HG03103 (cell line): ENCODE data around the gene NEGR1.

Experiments
- ATAC-seq: cut with Tn5 transposase; IDR thresholded peaks from one replicate; pipeline ENCODE4 v1.9.1; 2021; ENCODE audit warnings: low read depth; ENCODE audit not compliant: unreplicated experiment

The NEGR1 gene

DNA sequence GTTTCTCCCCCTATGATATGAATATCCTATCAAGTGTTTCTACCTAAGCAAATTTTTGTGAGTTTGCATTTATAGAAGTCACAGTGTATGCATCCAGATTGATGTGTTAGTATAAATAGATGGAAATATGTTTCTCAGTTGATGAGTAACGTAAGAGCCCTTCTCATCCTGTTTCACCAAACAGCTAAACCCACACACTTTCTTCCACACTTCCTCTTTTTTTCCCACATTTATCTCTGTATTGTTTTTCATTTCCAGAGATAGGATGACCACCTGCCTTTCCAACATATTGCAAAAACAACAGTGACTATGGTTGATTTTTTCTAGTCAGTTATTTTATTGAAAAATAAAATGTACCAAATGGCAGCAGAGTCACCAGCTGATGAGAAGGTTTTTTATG, 490.1 kb downstream of the NEGR1 start:
- no peak for ATAC-seq

DNA sequence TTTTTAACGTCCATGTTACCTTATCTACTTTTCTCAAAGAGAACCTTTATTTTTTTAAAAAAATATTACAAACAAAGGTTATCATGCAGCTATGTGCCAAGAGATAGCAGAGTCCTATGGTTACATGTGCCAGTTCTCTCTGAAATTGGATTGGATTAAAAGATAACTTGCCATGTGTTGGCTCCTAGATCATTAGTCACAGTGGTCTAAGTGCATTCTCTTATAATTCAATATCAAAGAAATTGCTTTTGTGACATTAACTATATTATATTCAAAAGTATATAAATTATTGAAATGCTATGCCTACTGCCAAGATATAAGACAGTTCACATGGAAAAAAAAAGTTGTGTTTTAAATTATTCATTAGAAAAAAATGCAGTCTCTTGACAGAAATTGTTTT, 494.2 kb downstream of the NEGR1 start:
- no peak for ATAC-seq

DNA sequence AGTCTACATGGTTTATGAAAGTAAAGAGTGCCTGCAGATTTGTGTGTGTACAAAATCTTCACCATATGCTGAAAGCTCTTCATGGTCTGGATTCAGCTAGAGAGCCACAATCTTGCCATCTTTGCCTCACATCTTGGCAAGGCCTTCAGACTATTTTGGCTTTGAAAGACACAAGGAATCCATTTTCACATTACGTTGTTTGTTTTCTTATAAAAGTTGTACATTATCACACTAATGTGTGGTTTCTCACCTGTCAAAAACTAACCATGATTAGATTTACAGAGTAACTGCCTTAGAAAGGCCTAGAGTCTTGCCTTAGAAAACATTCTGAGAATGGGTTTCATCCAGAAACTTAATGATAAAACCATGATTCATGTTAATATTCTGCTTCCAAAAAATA, 494.6 kb downstream of the NEGR1 start:
- no peak for ATAC-seq

DNA sequence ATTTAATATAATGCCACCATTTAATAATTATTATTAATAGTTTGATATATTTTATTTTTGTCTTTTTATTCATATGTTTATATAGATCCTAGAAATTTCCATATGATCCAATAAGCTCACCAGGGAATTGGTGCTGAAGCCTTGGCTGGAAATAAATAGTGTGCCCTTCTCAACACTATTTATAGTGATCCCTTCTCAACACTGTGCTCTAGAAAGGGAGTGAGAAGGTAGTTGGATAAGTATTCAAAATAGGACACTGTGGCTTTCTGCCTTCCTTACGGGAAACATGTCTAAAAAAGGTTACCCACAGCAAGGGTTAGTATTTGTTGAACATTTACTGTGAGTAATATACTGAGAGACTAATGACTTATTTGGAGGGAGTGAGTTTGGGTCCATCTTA, 496.1 kb downstream of the NEGR1 start:
- ATAC-seq, result no peak

DNA sequence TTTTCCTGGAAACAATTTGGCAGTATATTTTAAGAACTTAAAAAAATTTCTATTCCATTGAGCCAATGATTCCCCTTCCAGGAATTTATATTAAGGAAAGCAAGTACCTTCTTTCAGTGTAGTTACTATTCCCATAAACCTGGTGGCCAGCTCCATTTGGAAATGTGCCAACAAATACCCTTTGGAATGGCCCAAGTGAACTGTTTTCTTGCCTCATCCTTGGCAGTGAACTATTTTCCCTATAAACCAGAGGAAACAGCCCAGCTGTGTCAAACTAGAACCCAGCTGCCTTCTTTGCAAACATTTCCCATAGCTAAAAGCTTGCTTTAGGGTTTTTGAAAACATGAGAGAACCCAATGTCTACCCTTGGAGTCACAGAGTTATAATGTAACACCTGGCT, 496.9 kb downstream of the NEGR1 start:
- ATAC-seq, result no peak

DNA sequence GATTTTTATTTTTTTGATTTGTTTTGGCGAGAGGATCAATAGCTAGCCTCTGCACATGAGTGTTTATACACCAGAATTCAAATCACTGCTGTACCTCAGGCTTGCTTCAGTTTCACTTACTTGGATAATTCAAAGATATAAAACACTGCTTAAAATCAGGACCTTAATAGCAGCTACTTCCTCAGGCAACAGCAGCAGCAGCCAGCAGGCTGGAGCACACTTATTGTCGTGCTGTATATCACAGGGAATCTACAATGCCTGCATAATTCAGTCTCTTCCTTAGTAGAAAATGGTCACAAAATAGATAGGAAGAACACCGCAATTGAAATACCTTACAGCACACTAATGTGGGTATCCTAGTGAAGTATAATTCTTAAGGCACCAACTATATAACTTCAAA, 497.3 kb downstream of the NEGR1 start:
- no peak for ATAC-seq

DNA sequence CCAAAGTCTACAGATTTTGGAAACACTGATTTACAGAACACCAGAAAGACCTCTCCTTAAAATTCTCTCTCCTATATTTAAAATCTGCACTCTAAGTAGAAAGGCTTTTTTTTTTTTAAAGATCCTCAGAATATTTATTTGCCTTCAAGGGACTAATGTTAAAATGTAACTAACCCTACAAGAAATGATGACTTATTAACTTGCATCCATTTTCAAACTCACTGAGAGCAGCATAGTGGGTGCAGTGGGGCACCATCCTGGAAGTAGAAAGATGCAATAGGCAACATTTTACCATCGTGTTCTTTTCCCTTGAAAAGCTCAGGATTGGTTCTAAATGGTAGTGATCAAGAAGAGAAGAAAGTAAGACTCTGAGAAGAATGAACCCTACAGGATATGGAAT, 498.1 kb downstream of the NEGR1 start:
- ATAC-seq, result no peak

DNA sequence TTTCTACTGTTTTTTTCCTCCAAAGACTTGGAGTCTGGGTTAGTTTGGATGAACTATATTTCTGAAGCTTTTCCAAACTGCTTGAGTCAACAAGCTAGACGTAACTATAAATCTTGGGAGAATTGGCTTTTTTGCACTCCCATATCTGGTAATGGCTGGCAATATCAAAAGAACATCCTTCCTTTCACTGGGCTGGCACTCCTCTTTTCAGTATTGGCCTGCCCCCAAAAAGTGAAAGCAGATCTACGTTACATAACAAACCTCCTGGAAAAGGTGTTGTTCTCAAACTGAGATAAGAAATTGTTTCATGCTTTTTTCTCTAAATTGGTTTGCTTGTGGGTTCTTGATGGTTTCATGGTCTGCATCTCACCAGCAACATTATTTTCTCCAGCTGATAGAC, 499.3 kb downstream of the NEGR1 start:
- no peak for ATAC-seq

DNA sequence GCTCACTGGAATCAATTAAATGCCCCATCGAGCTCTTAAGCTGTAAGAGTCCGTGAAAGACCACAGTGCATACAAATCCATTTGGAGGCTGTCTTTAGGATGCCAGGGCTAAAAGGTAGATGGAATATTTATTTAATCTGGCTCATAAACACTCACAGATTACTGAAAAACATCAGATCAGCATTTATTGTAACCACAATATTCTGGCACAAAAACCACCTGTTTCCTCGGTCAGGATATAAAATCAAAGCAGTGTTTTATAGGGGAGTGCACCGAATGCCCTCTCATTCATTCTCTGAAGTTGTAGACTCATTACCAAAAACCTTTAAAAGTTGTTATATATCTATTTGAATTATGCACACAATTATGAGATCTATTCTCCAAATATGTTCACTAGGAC, 500.9 kb downstream of the NEGR1 start:
- no peak for ATAC-seq

DNA sequence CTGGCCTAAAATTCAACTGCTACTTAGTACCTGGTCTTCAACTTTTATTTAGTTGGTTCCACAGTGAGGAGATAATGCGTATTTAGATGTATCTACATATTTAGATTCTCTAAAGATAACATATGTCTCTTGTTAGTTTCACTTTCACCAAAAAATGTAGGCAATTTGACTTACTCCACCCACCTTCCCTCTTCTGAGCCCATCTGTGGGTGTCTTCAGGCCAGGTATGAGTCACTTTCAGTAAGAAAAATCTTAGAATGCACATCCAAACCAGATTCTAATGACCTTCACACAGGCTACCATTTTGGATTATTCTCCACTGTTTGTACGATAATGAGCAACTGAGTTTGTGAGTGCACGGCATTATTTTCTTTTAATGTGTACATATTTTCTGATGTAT, 501.7 kb downstream of the NEGR1 start:
- no peak for ATAC-seq

DNA sequence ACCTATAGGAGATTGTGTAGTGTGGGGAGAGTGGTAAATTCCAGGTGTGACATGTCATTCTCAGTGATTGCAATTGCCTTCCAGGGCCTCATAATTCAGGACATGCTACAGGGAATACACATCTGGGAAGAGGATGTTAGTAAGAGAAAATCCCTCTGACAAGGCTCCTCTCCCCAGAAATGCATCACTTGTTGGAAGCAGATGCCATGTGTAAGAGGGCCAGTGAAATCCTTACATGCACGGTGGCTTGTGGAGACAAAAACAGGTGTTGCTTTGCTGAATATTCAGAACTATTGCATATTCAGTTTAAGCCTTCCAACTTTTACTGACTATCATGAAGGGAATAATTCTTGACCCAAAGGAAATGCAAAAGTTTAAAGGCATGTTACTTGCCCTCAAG, 503.4 kb downstream of the NEGR1 start:
- no peak for ATAC-seq

DNA sequence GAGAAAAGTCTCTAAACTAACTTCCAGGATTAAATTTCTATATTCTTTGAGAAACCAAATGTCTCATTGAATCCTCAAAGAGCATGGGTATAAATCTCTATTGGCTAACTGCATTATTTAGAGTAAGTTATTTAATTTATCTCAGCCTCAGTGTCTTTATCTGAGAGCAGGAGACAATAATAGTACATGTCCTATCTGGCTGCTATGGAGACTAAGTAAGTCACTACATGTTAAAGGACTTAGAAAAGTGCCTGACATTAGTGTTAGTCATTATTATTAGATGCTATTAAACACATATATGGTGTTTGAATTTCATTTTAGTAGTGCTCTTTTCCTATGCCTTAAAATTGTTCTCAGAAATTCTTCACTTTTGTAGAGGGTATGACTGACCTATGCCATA, 505.2 kb downstream of the NEGR1 start:
- ATAC-seq, result no peak

DNA sequence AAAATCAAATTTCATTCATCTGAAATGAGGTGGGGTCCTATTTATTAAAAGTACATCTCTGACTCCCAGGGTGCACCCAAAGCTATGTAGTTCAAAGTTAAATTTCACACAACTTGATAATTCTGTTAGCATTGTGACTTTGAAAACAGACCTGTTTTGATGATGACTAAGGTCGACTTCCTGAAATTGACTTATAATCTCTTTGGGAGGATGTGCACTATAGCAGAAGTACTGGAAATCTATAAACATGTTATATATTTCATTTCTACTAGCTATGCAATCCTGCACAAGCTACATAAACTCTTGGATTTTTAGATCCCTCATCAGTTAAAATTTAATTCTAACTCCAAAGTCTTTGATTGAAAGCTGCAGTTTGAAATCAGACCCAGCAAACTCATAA, 507.6 kb downstream of the NEGR1 start:
- no peak for ATAC-seq

DNA sequence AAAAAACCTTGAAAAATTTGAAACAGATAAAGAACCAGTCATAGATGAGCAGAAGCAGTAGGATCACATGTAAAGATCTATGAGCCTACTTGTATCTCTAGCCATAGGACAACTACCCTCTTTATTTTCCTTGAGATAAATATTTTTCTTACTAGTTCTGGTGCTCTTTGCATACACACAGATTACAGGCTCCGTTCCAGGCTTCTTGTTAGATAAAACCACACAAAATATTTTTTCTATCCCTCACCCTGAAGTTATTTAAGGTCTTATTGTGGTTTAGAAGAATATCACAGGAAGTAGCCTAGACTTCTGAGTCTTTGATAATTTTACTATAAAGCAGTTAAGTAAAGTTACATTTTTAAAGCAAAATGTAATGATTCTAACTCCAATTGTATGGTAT, 512.2 kb downstream of the NEGR1 start:
- ATAC-seq, result no peak

DNA sequence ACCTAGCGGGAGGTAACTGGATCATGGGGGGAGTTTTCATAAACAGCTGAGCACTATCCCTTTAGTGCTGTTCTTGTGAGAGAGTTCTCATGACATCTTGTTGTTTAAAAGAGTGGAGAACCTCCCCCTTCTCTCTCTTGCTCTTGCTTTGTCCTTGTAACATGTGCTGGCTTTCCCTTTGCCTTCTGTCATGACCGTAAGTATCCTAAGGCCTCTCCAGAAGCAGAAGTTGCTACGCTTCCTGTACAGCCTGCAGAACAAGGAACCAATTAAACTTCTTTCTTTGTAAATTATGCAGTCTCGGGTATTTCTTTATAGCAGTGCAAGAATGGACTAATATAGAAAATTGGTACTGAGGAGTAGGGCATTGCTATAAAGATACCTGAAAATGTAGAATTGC, 515.6 kb downstream of the NEGR1 start:
- ATAC-seq, result no peak

DNA sequence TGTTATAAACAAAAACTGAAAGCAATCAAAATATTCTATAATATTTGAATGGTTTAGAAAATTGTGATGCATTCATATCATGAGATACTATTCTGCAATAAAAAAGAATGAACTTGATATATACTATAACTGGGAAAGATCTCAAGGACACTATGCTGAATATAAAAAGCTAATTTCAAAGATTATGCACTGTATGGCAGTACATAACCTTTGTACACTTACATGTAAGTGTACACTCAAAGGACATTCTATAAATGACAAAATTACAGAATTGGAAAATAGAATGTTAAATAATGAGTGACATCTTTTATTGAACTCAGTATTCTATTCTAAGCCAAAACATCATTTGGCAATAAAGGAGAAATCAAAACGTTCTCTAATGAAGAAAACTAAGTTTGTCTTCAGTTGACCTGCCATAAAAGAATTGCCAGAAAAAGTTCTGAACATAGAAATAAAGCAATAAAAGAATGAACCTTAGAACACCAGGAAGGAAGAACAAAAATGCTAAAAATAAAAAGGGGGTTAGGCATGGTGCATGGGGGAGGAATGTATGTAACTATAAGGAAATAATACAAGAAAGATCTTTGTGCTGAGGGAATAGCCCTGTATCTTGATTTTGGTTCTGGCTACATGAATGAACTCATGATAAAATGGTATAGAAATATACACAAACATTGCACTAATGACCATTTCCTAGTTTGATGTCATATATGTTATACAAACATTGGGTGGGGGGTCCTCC, 519.7 kb downstream of the NEGR1 start:
- no peak for ATAC-seq

DNA sequence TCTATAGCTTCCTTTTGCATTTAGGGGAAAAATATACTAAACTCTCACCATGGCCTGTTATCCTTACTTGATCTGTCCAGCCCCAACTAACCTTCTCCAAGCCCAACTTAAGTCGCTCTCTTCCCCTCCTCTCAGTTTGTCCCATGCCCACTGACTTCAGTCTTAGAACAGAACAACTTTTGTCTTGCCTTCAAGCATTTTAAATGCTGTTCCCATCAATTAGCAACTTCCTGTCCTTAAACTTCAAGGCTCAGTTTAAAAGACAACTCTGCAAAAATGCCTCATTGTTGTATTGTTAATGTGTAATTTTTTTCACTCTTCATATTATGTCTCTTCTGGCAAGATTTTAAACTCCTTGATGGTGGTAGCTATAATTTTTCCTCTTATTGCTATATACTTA, 526.9 kb downstream of the NEGR1 start:
- no peak for ATAC-seq

DNA sequence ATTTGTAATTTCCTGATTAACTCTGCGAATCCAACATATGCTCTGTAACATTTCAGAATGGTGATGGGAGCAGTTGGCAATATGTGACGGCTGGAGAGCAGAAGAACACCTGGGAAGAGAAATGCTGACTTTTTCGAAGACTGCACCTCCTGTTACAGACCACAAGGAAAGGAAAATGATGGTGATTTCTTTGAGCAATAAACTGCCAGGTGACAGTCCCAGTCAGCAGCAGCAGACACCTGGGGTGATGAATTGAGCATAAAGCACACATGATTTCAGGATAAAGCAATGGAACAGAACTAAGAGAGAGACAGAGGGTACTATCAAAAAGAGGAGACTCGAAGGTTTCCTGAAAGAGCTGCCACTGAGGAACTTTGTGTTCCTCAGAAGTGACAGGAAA, 528.6 kb downstream of the NEGR1 start:
- no peak for ATAC-seq

DNA sequence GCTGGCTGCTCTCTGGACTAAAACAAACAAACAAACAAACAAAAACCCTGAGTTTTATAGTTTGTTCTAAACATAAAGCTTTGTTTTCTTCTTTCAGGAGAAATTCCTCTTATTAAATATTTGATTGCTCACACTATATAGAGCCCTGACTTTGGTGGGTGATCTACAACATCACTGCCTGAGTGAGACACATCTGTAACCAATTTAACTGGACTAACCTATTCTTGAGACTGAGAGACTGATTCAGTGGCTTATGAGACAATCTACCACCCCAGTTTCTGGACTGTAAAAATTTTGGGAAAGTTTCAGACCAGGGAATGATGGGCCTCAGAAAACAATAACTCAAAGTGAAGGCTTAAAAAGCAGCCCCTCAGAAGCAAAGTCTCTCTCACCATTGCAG, 537.0 kb downstream of the NEGR1 start:
- no peak for ATAC-seq

DNA sequence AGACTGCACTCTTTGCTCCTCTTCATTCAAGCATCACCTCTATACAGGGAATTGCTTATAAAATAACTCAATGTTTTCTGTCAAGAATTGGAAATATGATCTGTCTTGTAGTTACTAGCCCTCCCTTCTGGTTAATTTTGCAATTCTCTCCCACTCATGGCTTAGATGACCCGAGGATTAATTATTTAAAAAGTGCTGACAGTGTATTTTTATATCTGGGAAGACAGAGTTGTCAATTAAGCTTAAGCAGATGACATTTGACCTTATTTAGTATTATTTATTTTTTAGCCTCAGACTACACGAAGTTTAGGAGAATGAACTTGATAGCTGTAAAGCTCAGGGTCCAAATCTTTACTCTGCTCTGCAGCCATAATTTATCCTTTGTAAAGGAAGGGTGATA, 538.5 kb downstream of the NEGR1 start:
- ATAC-seq, result no peak

DNA sequence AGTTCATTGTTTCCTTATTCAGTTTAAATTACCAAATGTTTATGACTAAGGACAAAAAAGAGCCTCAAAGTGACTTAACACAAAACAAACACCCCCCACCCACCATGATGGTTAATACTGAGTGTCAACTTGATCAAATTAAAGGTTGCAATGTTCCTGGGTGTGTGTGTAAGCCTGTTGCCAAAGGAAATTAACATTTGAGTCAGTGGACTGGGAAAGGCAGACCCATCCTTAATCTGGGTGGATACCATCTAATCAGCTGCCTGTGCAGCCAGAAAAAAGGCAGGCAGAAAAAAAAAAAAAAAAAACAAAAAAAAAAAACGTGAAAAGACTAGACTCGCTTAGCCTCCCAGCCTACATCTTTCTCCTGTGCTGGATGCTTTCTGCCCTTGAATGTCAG, 543.4 kb downstream of the NEGR1 start:
- no peak for ATAC-seq

DNA sequence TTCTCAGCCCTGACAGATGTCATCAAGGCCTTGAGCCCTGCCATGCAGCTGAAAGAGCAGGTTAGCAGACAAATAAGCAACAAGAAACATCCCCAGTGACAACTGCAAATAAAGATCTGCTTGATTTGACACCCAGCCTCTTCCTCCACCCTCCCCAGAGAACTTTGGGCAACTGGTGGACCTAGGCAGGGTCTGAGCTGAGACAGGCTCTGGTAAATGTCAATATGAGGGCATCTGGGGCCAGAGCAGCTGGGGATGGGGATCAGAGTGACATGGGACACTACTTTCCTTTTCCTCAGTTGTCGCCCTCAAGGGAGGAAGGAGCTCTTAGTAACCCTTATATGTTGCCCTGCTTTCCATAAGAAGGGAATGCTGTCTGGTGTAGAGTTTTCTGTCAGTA, 544.1 kb downstream of the NEGR1 start:
- no peak for ATAC-seq

DNA sequence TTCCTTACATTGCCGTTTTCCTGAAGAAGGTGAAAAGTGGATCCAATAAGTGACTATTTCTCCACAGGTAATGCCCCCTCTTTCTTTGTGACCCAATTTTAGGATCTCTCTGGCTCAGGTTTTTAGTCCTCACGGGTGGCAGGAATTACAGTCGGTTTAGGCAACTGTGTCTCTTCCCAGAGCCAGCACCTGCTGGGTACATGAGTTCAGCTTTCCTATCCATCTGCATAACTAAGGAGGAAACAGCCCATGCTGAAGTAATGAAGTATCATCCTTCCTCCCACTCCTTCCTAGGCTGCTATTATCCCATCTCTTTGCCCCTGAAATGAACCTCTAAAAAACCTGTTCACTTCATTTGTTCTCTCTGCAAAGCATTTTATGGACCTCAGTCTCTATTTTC, 544.6 kb downstream of the NEGR1 start:
- ATAC-seq, result no peak
